HCEC 1CT (cell line): Measurements from ENCODE around the gene FOXP1.

Experiments
- DNase-seq: peaks from one replicate; pipeline ENCODE4 v3.0.0-alpha.2; 2017

The FOXP1 gene

GRCh38 chr3:71469138-71469435, 114.4 kb downstream of the FOXP1 start:
- no peak for DNase-seq

GRCh38 chr3:71468311-71469137, 115.0 kb downstream of the FOXP1 start:
- DNase-seq = no peak

GRCh38 chr3:71466483-71466882, 117.0 kb downstream of the FOXP1 start:
- DNase-seq = no peak

GRCh38 chr3:71465371-71466036, 118.0 kb downstream of the FOXP1 start:
- no peak for DNase-seq

GRCh38 chr3:71464613-71465012, 118.9 kb downstream of the FOXP1 start:
- no peak for DNase-seq

GRCh38 chr3:71463617-71464016, 119.9 kb downstream of the FOXP1 start:
- DNase-seq = no peak

GRCh38 chr3:71462586-71462985, 120.9 kb downstream of the FOXP1 start:
- DNase-seq = no peak

GRCh38 chr3:71461749-71462483, 121.6 kb downstream of the FOXP1 start:
- no peak for DNase-seq

- DNase-seq = no peak
These were observed 122.4 kb downstream of the FOXP1 start for GRCh38 chr3:71461114-71461513.

- no peak for DNase-seq
These were observed 124.6 kb downstream of the FOXP1 start for GRCh38 chr3:71458895-71459294.

- DNase-seq = no peak
These were observed 126.7 kb downstream of the FOXP1 start for GRCh38 chr3:71456826-71457225.

GRCh38 chr3:71456156-71456555, 127.4 kb downstream of the FOXP1 start:
- DNase-seq = peak; percentile 9

GRCh38 chr3:71454512-71455403, 128.8 kb downstream of the FOXP1 start:
- DNase-seq = no peak

GRCh38 chr3:71453822-71454511, 129.6 kb downstream of the FOXP1 start:
- DNase-seq = no peak

GRCh38 chr3:71453319-71453718, 130.2 kb downstream of the FOXP1 start:
- DNase-seq = no peak

GRCh38 chr3:71451812-71452211, 131.7 kb downstream of the FOXP1 start:
- DNase-seq = no peak

- DNase-seq = no peak
These were observed 132.5 kb downstream of the FOXP1 start for GRCh38 chr3:71451060-71451459.

GRCh38 chr3:71450162-71450561, 133.4 kb downstream of the FOXP1 start:
- DNase-seq = no peak

GRCh38 chr3:71447803-71448202, 135.7 kb downstream of the FOXP1 start:
- no peak for DNase-seq

GRCh38 chr3:71447197-71447596, 136.3 kb downstream of the FOXP1 start:
- DNase-seq = no peak

- DNase-seq = no peak
These were observed 136.8 kb downstream of the FOXP1 start for GRCh38 chr3:71446734-71447133.

GRCh38 chr3:71446260-71446659, 137.3 kb downstream of the FOXP1 start:
- no peak for DNase-seq
